GM08714 (cell line): ENCODE data around the gene CRMP1.
"Not testable (repeated sequence)": the region's sequence is repeated elsewhere in the genome, so short reads cannot be mapped to it uniquely, and the experiment has no call there.

Source experiments
- H3K4me3 ChIP-seq: fragments of 200-500 bp; sonication (Bioruptor generic); 2 replicates; pipeline ENCODE4 v1.5.1; 2014; ENCODE audit warnings: mild to moderate bottlenecking, low read length, inconsistent platforms
- ZNF274 ChIP-seq: IDR thresholded peaks from 2 replicates; pipeline ENCODE4 v1.6.1; 2012; ENCODE audit warnings: mild to moderate bottlenecking, low read depth, low read length

Gene CRMP1

DNA sequence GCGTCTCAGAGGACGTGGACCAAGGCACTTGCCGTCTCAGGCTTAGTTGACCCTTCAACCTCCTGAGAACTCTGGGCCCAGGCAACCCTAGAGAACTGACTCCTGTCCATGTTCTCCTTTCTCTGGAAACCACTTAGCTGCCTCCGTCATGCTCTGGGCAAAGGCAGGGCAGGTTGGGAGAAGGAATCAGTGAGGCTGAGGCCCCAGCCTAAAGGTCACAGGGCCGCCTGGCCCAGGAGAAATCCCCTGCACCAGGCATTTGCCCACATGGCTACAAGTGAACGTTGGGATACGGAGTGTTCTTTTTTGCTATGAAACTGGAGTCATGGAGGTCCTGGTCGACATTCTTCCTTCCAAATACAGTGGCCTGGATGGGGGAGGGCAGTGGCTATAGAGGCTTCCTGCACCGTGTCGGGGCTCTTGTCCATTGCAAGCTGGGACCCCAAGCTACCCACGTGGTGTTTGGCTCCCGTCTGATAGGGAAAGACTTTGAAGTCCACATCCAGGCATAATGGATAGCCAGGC, 76.0 kb downstream of the CRMP1 start:
- H3K4me3 ChIP-seq = no peak overlapping the region
- TF ChIP-seq ZNF274 = no peak

DNA sequence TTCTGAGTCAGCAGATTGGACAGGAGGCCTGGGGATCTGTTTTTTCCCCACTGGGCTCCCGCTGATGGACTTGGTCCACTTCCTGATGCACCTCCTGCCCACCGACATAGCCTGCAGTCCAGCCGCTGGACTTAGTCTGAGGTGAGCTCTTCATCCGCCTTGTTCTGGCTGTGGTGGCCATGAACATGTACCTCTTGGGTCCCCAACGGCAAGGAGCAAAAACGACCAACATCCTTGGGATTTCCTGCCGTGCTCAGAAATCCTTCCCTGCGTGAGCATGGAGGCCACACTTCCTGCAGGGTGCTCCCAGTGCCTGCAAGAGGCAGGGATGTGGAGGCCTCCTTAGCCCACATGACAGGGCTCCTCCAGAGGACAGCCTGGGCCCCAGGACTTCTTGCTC, 76.8 kb downstream of the CRMP1 start:
- H3K4me3 ChIP-seq = no peak overlapping the region
- TF ChIP-seq ZNF274 = no peak

DNA sequence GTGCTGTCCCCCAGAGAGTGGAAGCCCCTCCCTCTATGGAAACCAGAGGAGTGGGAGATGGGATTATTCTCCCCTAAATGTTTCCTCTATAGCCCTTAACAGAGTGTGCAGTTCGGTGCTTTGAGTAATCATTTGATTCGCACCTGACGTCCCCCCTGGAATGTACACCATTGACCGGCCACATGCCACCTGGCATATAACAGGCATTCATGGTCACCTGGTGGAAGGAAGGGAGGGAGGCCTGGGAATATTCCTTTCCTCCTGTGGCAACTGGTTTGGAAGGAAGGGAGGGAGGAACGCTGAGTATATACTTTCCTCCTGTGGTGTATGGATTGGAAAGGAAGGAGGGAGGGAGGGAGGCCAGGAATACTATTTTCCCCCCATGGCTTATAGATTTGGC, 77.2 kb downstream of the CRMP1 start:
- TF ChIP-seq ZNF274 = no peak
- no peak overlapping the region for H3K4me3 ChIP-seq

DNA sequence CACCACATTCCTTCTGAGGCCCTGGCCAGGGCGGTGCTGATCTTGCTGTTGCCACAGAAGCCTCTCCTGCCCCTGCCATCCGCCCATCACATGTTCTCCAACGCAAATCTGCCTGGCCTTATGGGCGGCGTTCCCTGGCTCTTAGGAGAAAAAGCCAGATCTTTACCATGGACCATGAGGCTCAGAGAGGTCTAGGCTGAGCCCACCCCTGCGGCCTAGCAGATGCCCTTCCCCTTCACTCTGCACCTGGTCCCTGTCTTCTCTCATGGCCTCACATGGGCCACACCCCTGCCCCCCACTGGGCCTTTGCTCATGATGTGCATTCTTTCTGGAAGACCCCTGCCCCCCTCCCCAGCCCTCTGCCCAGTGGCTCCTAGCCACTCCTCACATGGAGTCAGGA, 78.5 kb downstream of the CRMP1 start:
- H3K4me3 ChIP-seq = no peak overlapping the region
- TF ChIP-seq ZNF274 = no peak

DNA sequence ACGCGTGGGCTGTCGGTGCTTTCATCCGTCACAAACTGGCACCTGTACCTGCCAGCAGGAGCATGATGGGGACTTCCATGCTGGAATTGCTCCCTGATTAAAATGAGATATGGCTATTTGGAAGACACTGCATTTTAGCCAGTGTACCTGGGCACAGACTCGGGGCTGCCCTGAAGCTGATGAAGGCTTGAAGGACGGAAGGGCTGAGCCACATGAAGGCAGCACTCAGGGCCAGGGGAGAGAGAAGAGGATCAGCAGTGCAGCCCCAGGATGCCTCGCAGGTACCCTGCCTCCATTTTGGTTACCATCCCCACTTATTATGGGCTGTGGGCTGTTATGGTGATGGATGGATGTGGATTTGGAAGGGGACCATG, 79.0 kb downstream of the CRMP1 start:
- TF ChIP-seq ZNF274 = no peak
- no peak overlapping the region for H3K4me3 ChIP-seq

DNA sequence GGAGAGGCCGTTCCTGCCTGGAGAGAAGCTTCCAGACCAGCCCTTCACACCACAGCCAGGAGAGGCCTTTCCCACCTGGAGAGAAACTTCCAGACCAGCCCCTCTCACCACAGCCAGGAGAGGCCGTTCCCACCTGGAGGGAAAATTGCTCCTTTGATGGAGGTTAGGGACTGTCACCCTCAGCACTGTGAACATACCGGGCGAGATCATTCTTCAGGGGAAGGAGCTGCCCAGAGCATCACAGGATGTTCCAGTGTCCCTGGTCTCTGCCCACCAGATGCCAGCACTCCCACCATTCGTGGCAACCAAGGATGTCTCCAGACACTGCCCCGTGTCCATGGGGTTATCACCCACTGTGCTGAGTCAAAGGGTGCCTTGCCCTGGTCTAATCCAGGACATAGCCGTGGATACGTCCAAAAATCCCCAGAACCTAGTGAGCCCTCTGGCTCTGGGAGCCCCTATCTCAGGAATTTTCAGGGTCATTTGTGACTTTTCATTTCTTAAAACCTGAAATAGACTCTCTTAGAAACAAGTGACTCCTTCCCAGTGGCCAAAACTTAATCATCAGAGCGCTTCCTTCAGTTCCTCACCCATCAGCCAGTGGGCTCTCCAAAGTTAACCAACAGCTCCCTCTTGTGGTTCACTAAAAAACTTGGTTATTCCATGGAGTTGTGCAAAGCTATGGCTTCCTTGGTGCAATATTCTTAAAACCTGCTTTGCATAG, 80.2 kb downstream of the CRMP1 start:
- TF ChIP-seq ZNF274 = no peak
- H3K4me3 ChIP-seq = no peak overlapping the region

DNA sequence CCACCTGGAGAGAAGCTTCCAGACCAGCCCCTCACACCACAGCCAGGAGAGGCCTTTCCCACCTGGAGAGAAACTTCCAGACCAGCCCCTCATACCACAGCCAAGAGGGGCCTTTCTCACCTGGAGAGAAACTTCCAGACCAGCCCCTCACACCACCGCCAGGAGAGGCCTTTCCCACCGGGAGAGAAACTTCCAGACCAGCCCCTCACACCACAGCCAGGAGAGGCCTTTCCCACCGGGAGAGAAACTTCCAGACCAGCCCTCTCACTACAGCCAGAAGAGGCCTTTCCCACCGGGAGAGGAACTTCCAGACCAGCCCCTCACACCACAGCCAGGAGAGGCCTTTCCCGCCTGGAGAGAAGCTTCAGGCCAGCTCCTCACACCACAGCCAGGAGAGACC, 80.8 kb downstream of the CRMP1 start:
- not testable (repeated sequence) for H3K4me3 ChIP-seq

GRCh38 chr4:5810770-5811430, 82.0 kb downstream of the CRMP1 start:
- no peak for TF ChIP-seq ZNF274
- no peak overlapping the region for H3K4me3 ChIP-seq

DNA sequence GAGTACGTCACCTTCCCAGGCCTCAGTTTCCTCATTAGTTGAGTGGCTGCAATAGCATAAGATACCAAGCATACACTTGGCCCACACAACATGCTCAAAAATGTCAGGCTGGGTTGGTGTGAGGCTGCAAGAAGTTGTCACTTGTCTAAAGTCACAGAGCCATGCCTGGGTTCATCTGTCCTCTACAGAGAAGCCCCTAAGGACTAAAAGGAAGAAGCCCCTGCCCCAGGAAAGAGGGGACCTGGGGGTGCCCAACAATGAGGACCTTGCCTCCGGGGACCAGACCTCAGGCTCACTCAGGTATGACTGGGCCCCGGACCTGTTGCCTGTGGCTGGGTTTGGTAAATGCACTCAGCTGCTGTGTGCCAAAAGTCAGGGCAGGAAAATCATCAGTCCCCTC, 82.7 kb downstream of the CRMP1 start:
- TF ChIP-seq ZNF274 = no peak
- H3K4me3 ChIP-seq = no peak overlapping the region

DNA sequence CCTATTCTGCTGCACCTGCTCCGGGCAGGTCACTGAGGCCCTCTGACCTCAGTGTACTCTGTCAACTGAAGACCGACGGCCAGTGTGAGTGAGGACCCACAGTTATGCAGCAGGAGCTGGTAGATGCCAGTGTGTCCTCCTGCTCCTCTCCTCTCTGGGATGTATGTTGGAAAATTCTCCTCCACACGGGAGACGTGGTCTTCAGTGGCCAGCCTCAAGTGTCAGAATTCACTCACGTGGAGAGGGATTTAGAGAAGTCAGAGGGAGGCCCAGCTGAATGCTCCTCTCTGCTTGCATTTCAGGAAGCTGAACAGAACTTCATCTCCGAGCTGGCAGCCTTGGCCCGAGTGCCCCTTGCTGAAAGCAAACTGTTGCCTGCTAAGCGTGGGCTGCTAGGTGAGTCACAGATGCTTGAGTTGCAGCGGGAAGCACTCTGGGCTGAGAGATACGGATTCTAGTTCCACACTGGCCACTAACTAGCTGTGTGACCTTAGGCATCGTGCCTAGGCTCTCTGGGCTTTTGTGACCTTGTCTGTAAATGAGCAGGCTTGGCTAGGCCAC, 83.6 kb downstream of the CRMP1 start:
- no peak for TF ChIP-seq ZNF274
- no peak overlapping the region for H3K4me3 ChIP-seq

GRCh38 chr4:5808081-5808741, 84.7 kb downstream of the CRMP1 start:
- TF ChIP-seq ZNF274 = no peak
- no peak overlapping the region for H3K4me3 ChIP-seq

- TF ChIP-seq ZNF274 = no peak
- no peak overlapping the region for H3K4me3 ChIP-seq
These were observed 87.6 kb downstream of the CRMP1 start for GRCh38 chr4:5805270-5805669.

- no peak for TF ChIP-seq ZNF274
- no peak overlapping the region for H3K4me3 ChIP-seq
These were observed 88.2 kb downstream of the CRMP1 start for GRCh38 chr4:5804656-5805055.

- no peak overlapping the region for H3K4me3 ChIP-seq
- TF ChIP-seq ZNF274 = no peak
These were observed 90.3 kb downstream of the CRMP1 start for GRCh38 chr4:5802565-5802964.

- no peak for TF ChIP-seq ZNF274
- H3K4me3 ChIP-seq = no peak overlapping the region
These were observed 91.2 kb downstream of the CRMP1 start for GRCh38 chr4:5801696-5802095.
